NCI-H2227 (cell line): ENCODE results near the gene MRPL12.
A peak's percentile ranks its signal among the peaks of the same experiment; 100 is the strongest.

Experiments used
- DNase-seq: peaks from one replicate; lab custom pipeline; 2025; ENCODE audit not compliant: unreplicated experiment; lab: John Stamatoyannopoulos, UW

Gene MRPL12

GRCh38 chr17:81682565-81683207 lies 20.5 kb upstream of the MRPL12 start:
- DNase-seq = peak; percentile 56

- DNase-seq = peak; percentile 63
These were observed 20.0 kb upstream of the MRPL12 start for GRCh38 chr17:81683208-81683583.

- peak; percentile 100 for DNase-seq
These were observed 19.4 kb upstream of the MRPL12 start, which contains the start of the genes ARL16 and HGS for GRCh38 chr17:81683584-81684441. Gene ARL16, minus strand, starts transcription at chr17:81683797. Its CDS starts 44 bp downstream, at chr17:81683753. Gene HGS, plus strand, starts transcription at chr17:81684011. Its CDS starts 56 bp downstream, at chr17:81684067.

GRCh38 chr17:81684442-81684911 lies 18.7 kb upstream of the MRPL12 start:
- DNase-seq = no peak

- DNase-seq = no peak
These were observed 18.1 kb upstream of the MRPL12 start for GRCh38 chr17:81685108-81685507.

GRCh38 chr17:81686614-81687013 lies 16.6 kb upstream of the MRPL12 start:
- DNase-seq = no peak

- no peak for DNase-seq
These were observed 15.2 kb upstream of the MRPL12 start for GRCh38 chr17:81687770-81688541.

GRCh38 chr17:81688616-81689015 lies 14.6 kb upstream of the MRPL12 start:
- no peak for DNase-seq

- no peak for DNase-seq
These were observed 13.1 kb upstream of the MRPL12 start for GRCh38 chr17:81690066-81690465.

GRCh38 chr17:81690549-81690948 lies 12.6 kb upstream of the MRPL12 start:
- no peak for DNase-seq

GRCh38 chr17:81691196-81691595 lies 12.0 kb upstream of the MRPL12 start:
- DNase-seq = no peak

- no peak for DNase-seq
These were observed 11.6 kb upstream of the MRPL12 start for GRCh38 chr17:81691608-81692007.

GRCh38 chr17:81693509-81694210 lies 9.5 kb upstream of the MRPL12 start:
- DNase-seq = peak; percentile 53

GRCh38 chr17:81694810-81695209 lies 8.4 kb upstream of the MRPL12 start:
- no peak for DNase-seq

- DNase-seq = no peak
These were observed 8.0 kb upstream of the MRPL12 start for GRCh38 chr17:81695211-81695610.

- no peak for DNase-seq
These were observed 7.4 kb upstream of the MRPL12 start for GRCh38 chr17:81695801-81696200.

- DNase-seq = no peak
These were observed 6.8 kb upstream of the MRPL12 start for GRCh38 chr17:81696218-81696941.

- no peak for DNase-seq
These were observed 5.7 kb upstream of the MRPL12 start for GRCh38 chr17:81697261-81698044.
